ENCODE results near the gene RNF182.

The RNF182 gene

DNA sequence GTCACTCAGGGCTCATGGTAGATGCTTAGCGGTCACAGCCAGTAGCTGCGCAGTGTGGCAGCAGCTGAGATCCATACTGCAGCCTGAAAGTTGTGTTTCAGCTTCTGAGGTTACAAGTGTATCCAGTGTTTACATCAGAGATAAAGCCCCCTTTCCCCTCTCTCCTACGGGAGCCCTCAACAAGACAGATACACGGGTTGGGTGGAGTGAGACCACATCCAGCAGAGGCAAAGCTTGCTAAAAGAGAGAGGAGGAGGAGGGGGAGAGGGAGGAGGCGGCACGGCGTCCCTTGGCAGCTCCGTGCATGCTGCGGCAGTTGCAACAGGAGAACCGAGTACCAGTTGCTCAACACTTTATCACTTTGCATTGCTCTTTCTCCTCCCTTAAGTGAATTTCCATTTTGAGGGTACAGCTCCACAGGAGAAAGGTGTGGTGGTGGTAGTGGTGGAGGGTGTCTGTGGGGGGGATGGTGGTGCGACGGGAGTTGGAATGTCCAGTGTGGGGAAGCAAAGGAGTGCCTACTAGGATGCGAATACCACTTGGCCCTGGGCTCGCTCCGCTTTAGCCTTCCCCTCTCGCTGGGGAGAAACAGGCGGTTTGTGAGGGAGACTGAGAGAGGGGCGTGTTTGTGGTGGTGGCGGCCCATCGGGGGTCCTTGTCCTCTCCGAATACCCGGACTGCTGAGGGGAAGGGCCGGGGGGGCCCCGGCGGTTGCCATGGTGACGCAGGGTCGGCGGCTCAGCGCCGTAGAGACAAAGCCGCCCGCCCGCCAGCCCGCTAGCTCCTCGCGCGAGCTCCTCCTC, 405 bp upstream of the RNF182 start:
- TF ChIP-seq SPI1 (IDR thresholded peaks at IDR 0.05; ENCODE audit: borderline replicate concordance, low read depth) (no peak), POLR2AphosphoS5 (IDR thresholded peaks at IDR 0.05; ENCODE audit: low read depth) (no peak)
- TF ChIP-seq, protein P1, sequence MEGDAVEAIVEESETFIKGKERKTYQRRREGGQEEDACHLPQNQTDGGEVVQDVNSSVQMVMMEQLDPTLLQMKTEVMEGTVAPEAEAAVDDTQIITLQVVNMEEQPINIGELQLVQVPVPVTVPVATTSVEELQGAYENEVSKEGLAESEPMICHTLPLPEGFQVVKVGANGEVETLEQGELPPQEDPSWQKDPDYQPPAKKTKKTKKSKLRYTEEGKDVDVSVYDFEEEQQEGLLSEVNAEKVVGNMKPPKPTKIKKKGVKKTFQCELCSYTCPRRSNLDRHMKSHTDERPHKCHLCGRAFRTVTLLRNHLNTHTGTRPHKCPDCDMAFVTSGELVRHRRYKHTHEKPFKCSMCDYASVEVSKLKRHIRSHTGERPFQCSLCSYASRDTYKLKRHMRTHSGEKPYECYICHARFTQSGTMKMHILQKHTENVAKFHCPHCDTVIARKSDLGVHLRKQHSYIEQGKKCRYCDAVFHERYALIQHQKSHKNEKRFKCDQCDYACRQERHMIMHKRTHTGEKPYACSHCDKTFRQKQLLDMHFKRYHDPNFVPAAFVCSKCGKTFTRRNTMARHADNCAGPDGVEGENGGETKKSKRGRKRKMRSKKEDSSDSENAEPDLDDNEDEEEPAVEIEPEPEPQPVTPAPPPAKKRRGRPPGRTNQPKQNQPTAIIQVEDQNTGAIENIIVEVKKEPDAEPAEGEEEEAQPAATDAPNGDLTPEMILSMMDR (IDR thresholded peaks at IDR 0.05; ENCODE audit: insufficient read depth, low read length): no peak
- TF ChIP-seq, protein P2, sequence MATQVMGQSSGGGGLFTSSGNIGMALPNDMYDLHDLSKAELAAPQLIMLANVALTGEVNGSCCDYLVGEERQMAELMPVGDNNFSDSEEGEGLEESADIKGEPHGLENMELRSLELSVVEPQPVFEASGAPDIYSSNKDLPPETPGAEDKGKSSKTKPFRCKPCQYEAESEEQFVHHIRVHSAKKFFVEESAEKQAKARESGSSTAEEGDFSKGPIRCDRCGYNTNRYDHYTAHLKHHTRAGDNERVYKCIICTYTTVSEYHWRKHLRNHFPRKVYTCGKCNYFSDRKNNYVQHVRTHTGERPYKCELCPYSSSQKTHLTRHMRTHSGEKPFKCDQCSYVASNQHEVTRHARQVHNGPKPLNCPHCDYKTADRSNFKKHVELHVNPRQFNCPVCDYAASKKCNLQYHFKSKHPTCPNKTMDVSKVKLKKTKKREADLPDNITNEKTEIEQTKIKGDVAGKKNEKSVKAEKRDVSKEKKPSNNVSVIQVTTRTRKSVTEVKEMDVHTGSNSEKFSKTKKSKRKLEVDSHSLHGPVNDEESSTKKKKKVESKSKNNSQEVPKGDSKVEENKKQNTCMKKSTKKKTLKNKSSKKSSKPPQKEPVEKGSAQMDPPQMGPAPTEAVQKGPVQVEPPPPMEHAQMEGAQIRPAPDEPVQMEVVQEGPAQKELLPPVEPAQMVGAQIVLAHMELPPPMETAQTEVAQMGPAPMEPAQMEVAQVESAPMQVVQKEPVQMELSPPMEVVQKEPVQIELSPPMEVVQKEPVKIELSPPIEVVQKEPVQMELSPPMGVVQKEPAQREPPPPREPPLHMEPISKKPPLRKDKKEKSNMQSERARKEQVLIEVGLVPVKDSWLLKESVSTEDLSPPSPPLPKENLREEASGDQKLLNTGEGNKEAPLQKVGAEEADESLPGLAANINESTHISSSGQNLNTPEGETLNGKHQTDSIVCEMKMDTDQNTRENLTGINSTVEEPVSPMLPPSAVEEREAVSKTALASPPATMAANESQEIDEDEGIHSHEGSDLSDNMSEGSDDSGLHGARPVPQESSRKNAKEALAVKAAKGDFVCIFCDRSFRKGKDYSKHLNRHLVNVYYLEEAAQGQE (IDR thresholded peaks at IDR 0.05; ENCODE audit: insufficient replicate concordance, low read depth): no peak
- Histone ChIP-seq H3K27ac (replicated peaks) (no peak overlapping the region), H3K27me3 (ENCODE audit: insufficient read depth, poor library complexity, severe bottlenecking) (peaks cover 36% of the 10 kb centered on the region), H3K4me3 (replicated peaks; ENCODE audit: insufficient read depth, low read length) (peak overlapping the region; percentile 33)
- peak in 1 of 2 experiments; percentile 41 for DNase-seq (ENCODE audit: low read depth in 1 of 2, low spot score in 1 of 2)

DNA sequence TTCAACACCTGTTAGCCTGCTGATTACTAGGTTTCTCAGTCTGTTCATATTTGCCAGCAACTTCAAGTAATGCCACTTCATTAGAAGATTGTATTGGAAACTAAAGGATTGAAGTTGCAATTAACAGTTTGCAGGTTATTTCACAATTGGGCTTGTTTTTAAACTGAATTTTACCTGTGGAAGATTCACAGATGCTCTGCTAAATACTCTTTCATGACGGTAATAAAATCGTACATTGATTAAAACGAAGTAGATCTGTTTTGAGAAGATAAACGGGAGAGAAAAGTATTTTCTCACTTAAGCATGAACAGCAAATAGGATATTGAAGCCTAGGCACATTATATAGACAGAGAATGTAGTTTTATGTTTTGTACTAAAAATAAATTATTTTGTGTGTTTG, 1.6 kb downstream of the RNF182 start:
- no peak for TF ChIP-seq GABPA (IDR thresholded peaks at IDR 0.05; ENCODE audit: low read depth)
- TF ChIP-seq POLR2AphosphoS5 (IDR thresholded peaks at IDR 0.05; ENCODE audit: low read depth): no peak
- TF ChIP-seq, protein P2 (IDR thresholded peaks at IDR 0.05; ENCODE audit: insufficient replicate concordance, low read depth): no peak
- no peak for TF ChIP-seq SPI1 (IDR thresholded peaks at IDR 0.05; ENCODE audit: borderline replicate concordance, low read depth)
- TF ChIP-seq, protein P1 (IDR thresholded peaks at IDR 0.05; ENCODE audit: insufficient read depth, low read length): no peak
- Histone ChIP-seq H3K4me3 (replicated peaks; ENCODE audit: insufficient read depth, low read length) (no peak overlapping the region), H3K27ac (replicated peaks) (no peak overlapping the region), H3K27me3 (ENCODE audit: insufficient read depth, poor library complexity, severe bottlenecking) (peaks cover 33% of the 10 kb centered on the region)
- DNase-seq (ENCODE audit: low read depth in 1 of 2, low spot score in 1 of 2): no peak

- Histone ChIP-seq H3K27me3 (ENCODE audit: insufficient read depth, poor library complexity, severe bottlenecking) (peaks cover 33% of the 10 kb centered on the region), H3K4me3 (replicated peaks; ENCODE audit: insufficient read depth, low read length) (no peak overlapping the region)
- DNase-seq (ENCODE audit: low read depth in 1 of 2, low spot score in 1 of 2): no peak
Observed at GRCh38 chr6:13927203-13927602, 2.5 kb downstream of the RNF182 start.

More at GRCh38 chr6:13927203-13927602, 2.5 kb downstream of the RNF182 start:
- no peak for TF ChIP-seq SPI1 (IDR thresholded peaks at IDR 0.05; ENCODE audit: borderline replicate concordance, low read depth)
- TF ChIP-seq, protein P1 (IDR thresholded peaks at IDR 0.05; ENCODE audit: insufficient read depth, low read length): no peak
- TF ChIP-seq, protein P2 (IDR thresholded peaks at IDR 0.05; ENCODE audit: insufficient replicate concordance, low read depth): no peak
- H3K27ac ChIP-seq (replicated peaks): no peak overlapping the region
